ENCODE results near the gene EFNB1.

The EFNB1 gene

GRCh38 chrX:68807818-68808217, 21.0 kb upstream of the EFNB1 start:
- H3K4me3 ChIP-seq (ENCODE audit: insufficient read depth, low read depth, low read length) = no peak overlapping the region
- H3K27ac ChIP-seq (ENCODE audit: insufficient read depth, low read depth, low read length, poor library complexity, severe bottlenecking) = no peak overlapping the region
- H3K27me3 ChIP-seq (ENCODE audit: control insufficient read depth, insufficient read depth, low read length, poor library complexity, severe bottlenecking) = no peaks in the 10 kb centered on the region
- WGBS, 2 experiments = 38 to 48% methylated on average over 2 to 3 of the region's 3 CpGs
- no peaks in the 10 kb centered on the region for H3K4me1 ChIP-seq (ENCODE audit: control insufficient read depth, insufficient read depth, low read length)
- H3K36me3 ChIP-seq (ENCODE audit: control insufficient read depth, insufficient read depth, low read length) = no peaks in the 10 kb centered on the region
- no peaks in the 10 kb centered on the region for H3K9me3 ChIP-seq (ENCODE audit: control insufficient read depth, low read length)

DNA sequence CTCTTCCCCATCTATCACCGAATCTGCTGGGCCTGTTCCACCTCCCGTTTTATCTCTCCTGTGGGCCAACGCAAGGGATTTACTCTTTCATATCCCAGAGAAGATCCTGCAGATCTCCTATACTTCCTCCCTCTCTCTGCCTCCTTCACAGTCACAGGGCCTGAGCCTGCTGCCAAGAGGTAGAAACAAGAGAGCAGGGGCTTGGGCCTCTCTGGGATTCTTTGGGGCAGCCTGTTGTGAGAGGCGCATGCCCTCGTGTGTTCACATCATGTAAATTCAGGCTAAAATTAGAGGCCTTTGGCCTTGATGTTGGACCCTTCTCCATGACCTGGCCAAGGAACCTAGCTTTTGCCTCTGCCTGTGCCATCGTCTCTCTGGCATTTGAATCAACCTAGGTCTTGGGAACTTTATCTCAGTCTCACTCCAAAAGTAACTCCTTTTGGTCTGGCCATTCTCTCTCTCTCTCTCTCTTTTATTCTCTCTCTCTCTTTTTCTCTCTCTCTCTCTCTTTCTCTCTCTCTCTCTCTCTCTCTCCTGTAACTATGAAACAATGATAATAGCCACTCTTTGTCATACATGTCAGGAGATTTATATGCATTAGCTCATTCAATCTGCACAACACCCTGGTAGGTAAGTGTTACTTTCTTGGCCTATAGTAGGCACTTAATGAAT, 20.0 kb upstream of the EFNB1 start:
- no peaks in the 10 kb centered on the region for H3K36me3 ChIP-seq (ENCODE audit: control insufficient read depth, insufficient read depth, low read length)
- no peak overlapping the region for H3K27ac ChIP-seq (ENCODE audit: insufficient read depth, low read depth, low read length, poor library complexity, severe bottlenecking)
- WGBS, 2 experiments = 65 to 71% methylated on average over 6 of the region's 6 CpGs

DNA sequence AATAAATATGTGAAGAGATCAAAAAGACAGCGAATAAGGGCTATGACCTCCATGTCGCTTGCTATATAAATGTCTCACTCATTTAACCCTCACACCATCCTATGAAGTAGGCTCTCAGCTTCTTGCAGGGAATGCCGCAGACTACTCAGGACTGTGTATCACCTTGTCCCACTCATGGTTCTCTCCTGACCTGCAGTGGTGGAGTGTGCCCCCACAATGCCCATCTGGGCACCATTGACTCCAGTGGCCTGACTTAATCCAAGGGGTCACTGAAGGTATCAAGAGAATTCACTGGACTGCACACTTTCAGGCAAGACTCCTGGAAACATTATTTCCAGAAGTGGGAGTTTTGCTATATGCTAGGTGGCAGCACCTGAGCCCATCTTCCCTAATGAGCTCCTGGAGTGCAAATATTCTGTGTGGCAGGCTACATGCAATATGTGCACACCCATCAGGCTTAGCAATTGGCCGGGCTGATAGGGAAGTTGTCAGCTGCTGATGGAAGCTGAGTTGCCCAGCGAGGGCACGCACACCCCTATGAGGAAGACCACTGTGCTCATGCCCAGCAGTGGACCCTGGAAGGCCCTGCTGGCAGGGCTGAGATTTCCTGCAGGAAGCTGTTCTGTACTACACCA, 8.2 kb upstream of the EFNB1 start:
- peaks cover 3% of the 10 kb centered on the region for H3K4me1 ChIP-seq (ENCODE audit: control insufficient read depth, insufficient read depth, low read length)
- H3K4me3 ChIP-seq (ENCODE audit: insufficient read depth, low read depth, low read length) = no peak overlapping the region
- no peaks in the 10 kb centered on the region for H3K9me3 ChIP-seq (ENCODE audit: control insufficient read depth, low read length)
- WGBS, 2 experiments = 95 to 97% methylated on average over 6 of the region's 6 CpGs
- no peaks in the 10 kb centered on the region for H3K27me3 ChIP-seq (ENCODE audit: control insufficient read depth, insufficient read depth, low read length, poor library complexity, severe bottlenecking)
- H3K27ac ChIP-seq (ENCODE audit: insufficient read depth, low read depth, low read length, poor library complexity, severe bottlenecking) = no peak overlapping the region
- no peaks in the 10 kb centered on the region for H3K36me3 ChIP-seq (ENCODE audit: control insufficient read depth, insufficient read depth, low read length)

More for the DNA sequence above, 20.0 kb upstream of the EFNB1 start:
- no peaks in the 10 kb centered on the region for H3K4me1 ChIP-seq (ENCODE audit: control insufficient read depth, insufficient read depth, low read length)
- H3K4me3 ChIP-seq (ENCODE audit: insufficient read depth, low read depth, low read length) = no peak overlapping the region
- no peaks in the 10 kb centered on the region for H3K9me3 ChIP-seq (ENCODE audit: control insufficient read depth, low read length)
- no peaks in the 10 kb centered on the region for H3K27me3 ChIP-seq (ENCODE audit: control insufficient read depth, insufficient read depth, low read length, poor library complexity, severe bottlenecking)

GRCh38 chrX:68821616-68822015, 7.2 kb upstream of the EFNB1 start:
- H3K4me3 ChIP-seq (ENCODE audit: insufficient read depth, low read depth, low read length) = no peak overlapping the region
- H3K4me1 ChIP-seq (ENCODE audit: control insufficient read depth, insufficient read depth, low read length) = peaks cover 3% of the 10 kb centered on the region
- 84 to 86% methylated on average over 3 of the region's 3 CpGs for WGBS, 2 experiments
- no peaks in the 10 kb centered on the region for H3K9me3 ChIP-seq (ENCODE audit: control insufficient read depth, low read length)
- no peaks in the 10 kb centered on the region for H3K27me3 ChIP-seq (ENCODE audit: control insufficient read depth, insufficient read depth, low read length, poor library complexity, severe bottlenecking)
- no peaks in the 10 kb centered on the region for H3K36me3 ChIP-seq (ENCODE audit: control insufficient read depth, insufficient read depth, low read length)
- no peak overlapping the region for H3K27ac ChIP-seq (ENCODE audit: insufficient read depth, low read depth, low read length, poor library complexity, severe bottlenecking)

- Histone ChIP-seq H3K4me3 (ENCODE audit: insufficient read depth, low read depth, low read length) (no peak overlapping the region), H3K27me3 (ENCODE audit: control insufficient read depth, insufficient read depth, low read length, poor library complexity, severe bottlenecking) (no peaks in the 10 kb centered on the region), H3K9me3 (ENCODE audit: control insufficient read depth, low read length) (no peaks in the 10 kb centered on the region), H3K4me1 (ENCODE audit: control insufficient read depth, insufficient read depth, low read length) (peaks cover 3% of the 10 kb centered on the region), H3K27ac (ENCODE audit: insufficient read depth, low read depth, low read length, poor library complexity, severe bottlenecking) (no peak overlapping the region), H3K36me3 (ENCODE audit: control insufficient read depth, insufficient read depth, low read length) (no peaks in the 10 kb centered on the region)
- 13 to 16% methylated on average over 14 of the region's 14 CpGs for WGBS, 2 experiments
Observed at GRCh38 chrX:68822641-68823410, 6.0 kb upstream of the EFNB1 start.

- H3K27me3 ChIP-seq (ENCODE audit: control insufficient read depth, insufficient read depth, low read length, poor library complexity, severe bottlenecking) = no peaks in the 10 kb centered on the region
Observed at GRCh38 chrX:68823413-68824151, 5.2 kb upstream of the EFNB1 start.

GRCh38 chrX:68824152-68824433, 4.7 kb upstream of the EFNB1 start:
- Histone ChIP-seq H3K27me3 (ENCODE audit: control insufficient read depth, insufficient read depth, low read length, poor library complexity, severe bottlenecking) (no peaks in the 10 kb centered on the region), H3K27ac (ENCODE audit: insufficient read depth, low read depth, low read length, poor library complexity, severe bottlenecking) (no peak overlapping the region), H3K4me3 (ENCODE audit: insufficient read depth, low read depth, low read length) (no peak overlapping the region), H3K9me3 (ENCODE audit: control insufficient read depth, low read length) (no peaks in the 10 kb centered on the region), H3K36me3 (ENCODE audit: control insufficient read depth, insufficient read depth, low read length) (no peaks in the 10 kb centered on the region), H3K4me1 (ENCODE audit: control insufficient read depth, insufficient read depth, low read length) (peaks cover 3% of the 10 kb centered on the region)

More at GRCh38 chrX:68823413-68824151, 5.2 kb upstream of the EFNB1 start:
- no peaks in the 10 kb centered on the region for H3K9me3 ChIP-seq (ENCODE audit: control insufficient read depth, low read length)
- 91 to 92% methylated on average over 10 of the region's 10 CpGs for WGBS, 2 experiments
- no peaks in the 10 kb centered on the region for H3K36me3 ChIP-seq (ENCODE audit: control insufficient read depth, insufficient read depth, low read length)
- no peak overlapping the region for H3K27ac ChIP-seq (ENCODE audit: insufficient read depth, low read depth, low read length, poor library complexity, severe bottlenecking)
- H3K4me1 ChIP-seq (ENCODE audit: control insufficient read depth, insufficient read depth, low read length) = peaks cover 3% of the 10 kb centered on the region
- no peak overlapping the region for H3K4me3 ChIP-seq (ENCODE audit: insufficient read depth, low read depth, low read length)

DNA sequence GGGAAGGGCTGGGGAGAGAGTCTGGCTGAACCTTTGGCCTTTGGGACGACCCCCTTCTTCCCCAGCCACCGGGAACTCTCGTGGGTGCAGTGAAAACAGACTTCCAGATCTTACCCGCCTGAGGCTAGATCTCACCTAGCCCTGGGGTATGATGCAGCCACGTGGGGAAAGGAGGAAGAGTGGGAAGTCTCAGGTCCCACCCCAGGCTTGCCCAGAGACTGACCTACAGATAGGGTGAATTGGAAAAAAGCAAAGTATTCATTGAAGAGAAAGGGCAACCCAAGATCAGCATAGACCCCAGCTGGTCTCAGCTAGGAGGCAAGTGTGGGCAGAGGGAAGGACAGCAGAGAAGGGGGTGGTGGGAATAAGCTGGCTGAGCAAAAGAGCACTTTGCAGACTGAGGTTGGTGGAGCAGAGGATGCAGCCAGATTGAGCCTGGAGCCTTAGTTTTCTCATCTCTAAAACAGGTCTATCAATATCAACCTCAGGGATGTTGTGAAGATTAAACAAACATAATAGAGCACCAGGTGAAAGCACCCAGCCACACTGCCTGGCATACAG, 4.2 kb upstream of the EFNB1 start:
- Histone ChIP-seq H3K27me3 (ENCODE audit: control insufficient read depth, insufficient read depth, low read length, poor library complexity, severe bottlenecking) (no peaks in the 10 kb centered on the region), H3K4me1 (ENCODE audit: control insufficient read depth, insufficient read depth, low read length) (peaks cover 3% of the 10 kb centered on the region), H3K4me3 (ENCODE audit: insufficient read depth, low read depth, low read length) (no peak overlapping the region), H3K9me3 (ENCODE audit: control insufficient read depth, low read length) (no peaks in the 10 kb centered on the region), H3K27ac (ENCODE audit: insufficient read depth, low read depth, low read length, poor library complexity, severe bottlenecking) (no peak overlapping the region), H3K36me3 (ENCODE audit: control insufficient read depth, insufficient read depth, low read length) (no peaks in the 10 kb centered on the region)
- WGBS, 2 experiments = 65 to 75% methylated on average over 4 to 5 of the region's 5 CpGs

- Histone ChIP-seq H3K36me3 (ENCODE audit: control insufficient read depth, insufficient read depth, low read length) (no peaks in the 10 kb centered on the region), H3K27me3 (ENCODE audit: control insufficient read depth, insufficient read depth, low read length, poor library complexity, severe bottlenecking) (no peaks in the 10 kb centered on the region), H3K4me3 (ENCODE audit: insufficient read depth, low read depth, low read length) (no peak overlapping the region), H3K9me3 (ENCODE audit: control insufficient read depth, low read length) (no peaks in the 10 kb centered on the region), H3K27ac (ENCODE audit: insufficient read depth, low read depth, low read length, poor library complexity, severe bottlenecking) (no peak overlapping the region), H3K4me1 (ENCODE audit: control insufficient read depth, insufficient read depth, low read length) (peaks cover 3% of the 10 kb centered on the region)
- 80 to 86% methylated on average over 8 to 10 of the region's 10 CpGs for WGBS, 2 experiments
Observed at GRCh38 chrX:68826113-68826980, 2.5 kb upstream of the EFNB1 start.

Data from ectodermal cell (in vitro differentiated cells).